ENCODE results near the gene MKNK1.

Gene MKNK1

DNA sequence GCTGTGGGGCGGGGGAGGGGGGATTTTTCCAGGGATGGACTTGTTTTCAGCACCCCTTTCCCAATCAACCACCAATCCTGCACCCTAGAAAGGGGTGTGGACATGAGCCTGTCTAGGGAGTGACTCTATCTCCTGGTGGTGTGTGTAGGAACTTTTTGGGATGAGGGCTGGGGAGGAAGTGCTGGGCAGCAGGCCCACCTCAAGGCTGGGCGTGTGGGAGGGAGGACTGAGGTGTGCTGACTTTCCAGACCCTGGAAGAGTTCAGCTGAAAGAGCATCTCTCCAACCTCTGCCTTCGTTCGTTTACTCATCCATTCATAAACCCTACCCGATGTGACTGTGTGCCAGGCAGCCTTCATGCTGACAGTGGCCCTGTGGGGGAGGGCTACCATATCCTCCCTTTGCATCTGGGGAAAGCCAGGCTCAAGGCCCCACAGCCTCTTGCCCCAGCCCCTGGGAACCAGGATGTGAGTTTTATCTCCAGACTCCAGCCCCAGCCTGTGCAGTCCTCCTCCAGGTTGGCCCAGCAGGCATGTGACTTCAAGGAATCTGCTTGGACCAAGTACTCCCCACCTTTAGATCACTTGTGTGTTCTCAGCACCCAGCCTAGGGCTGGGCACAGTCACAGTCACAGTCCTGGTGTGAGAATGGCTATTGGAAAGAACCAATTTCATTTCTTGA lies 59.4 kb downstream of the MKNK1 start:
- no peak overlapping the region for H3K4me3 ChIP-seq (ENCODE audit: control insufficient read depth, low read depth, low read length)
- no peak for TF ChIP-seq CTCF (IDR thresholded peaks at IDR 0.05; ENCODE audit: control insufficient read depth, insufficient read depth, low read depth, low read length, missing control alignments)
- DNase-seq (ENCODE audit: low read depth): no peak

DNA sequence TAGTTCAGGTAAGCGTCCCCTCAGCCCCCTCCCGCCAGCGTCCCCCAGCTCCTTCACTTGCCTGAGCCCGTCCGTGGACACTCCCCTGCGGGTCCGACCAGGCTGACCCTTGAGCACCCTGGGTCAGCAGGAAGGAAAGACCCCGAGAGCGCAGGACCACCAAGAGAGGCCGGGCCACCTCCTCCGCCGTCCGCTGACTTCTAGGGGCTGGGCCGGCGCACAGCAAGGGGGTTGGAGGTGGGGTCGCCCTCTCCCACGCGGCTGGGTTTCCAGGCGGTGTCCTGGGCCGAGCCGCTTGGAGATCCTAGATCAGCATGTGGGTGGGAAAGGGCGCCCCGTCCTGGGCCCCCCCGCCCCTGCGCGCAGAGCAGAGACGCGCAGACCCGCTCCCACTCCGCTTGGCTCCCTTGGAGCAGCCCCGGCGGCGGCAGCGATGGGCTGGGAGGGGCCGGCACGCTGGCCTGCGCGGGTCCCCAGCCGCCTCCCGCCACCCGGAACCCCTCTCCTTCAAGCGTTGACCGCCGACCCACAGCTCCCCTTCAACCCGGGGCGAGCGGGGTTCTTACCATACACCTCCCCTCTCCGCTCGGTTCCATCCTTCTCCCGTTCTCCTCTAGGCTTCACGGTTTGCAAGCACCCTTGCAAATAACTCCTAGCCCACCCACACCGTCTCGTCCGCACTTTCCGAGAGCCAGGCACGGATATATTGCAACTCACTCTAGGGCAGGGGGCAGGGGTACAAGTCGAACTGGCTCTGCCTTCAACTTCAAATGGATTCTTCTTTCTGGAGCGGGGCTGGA lies 60.1 kb downstream of the MKNK1 start:
- no peak overlapping the region for H3K4me3 ChIP-seq (ENCODE audit: control insufficient read depth, low read depth, low read length)

GRCh38 chr1:46543382-46543760 lies 60.7 kb downstream of the MKNK1 start:
- no peak for DNase-seq (ENCODE audit: low read depth)
- no peak overlapping the region for H3K4me3 ChIP-seq (ENCODE audit: control insufficient read depth, low read depth, low read length)
- no peak for TF ChIP-seq CTCF (IDR thresholded peaks at IDR 0.05; ENCODE audit: control insufficient read depth, insufficient read depth, low read depth, low read length, missing control alignments)

More for the DNA sequence above, 60.1 kb downstream of the MKNK1 start:
- no peak for TF ChIP-seq CTCF (IDR thresholded peaks at IDR 0.05; ENCODE audit: control insufficient read depth, insufficient read depth, low read depth, low read length, missing control alignments)
- no peak for DNase-seq (ENCODE audit: low read depth)

GRCh38 chr1:46539972-46540371 lies 64.1 kb downstream of the MKNK1 start:
- no peak overlapping the region for H3K4me3 ChIP-seq (ENCODE audit: control insufficient read depth, low read depth, low read length)
- TF ChIP-seq CTCF (IDR thresholded peaks at IDR 0.05; ENCODE audit: control insufficient read depth, insufficient read depth, low read depth, low read length, missing control alignments): no peak
- DNase-seq (ENCODE audit: low read depth): no peak

- DNase-seq (ENCODE audit: low read depth): no peak
- no peak overlapping the region for H3K4me3 ChIP-seq (ENCODE audit: control insufficient read depth, low read depth, low read length)
- no peak for TF ChIP-seq CTCF (IDR thresholded peaks at IDR 0.05; ENCODE audit: control insufficient read depth, insufficient read depth, low read depth, low read length, missing control alignments)
Observed at GRCh38 chr1:46538147-46538546, 65.9 kb downstream of the MKNK1 start.

DNA sequence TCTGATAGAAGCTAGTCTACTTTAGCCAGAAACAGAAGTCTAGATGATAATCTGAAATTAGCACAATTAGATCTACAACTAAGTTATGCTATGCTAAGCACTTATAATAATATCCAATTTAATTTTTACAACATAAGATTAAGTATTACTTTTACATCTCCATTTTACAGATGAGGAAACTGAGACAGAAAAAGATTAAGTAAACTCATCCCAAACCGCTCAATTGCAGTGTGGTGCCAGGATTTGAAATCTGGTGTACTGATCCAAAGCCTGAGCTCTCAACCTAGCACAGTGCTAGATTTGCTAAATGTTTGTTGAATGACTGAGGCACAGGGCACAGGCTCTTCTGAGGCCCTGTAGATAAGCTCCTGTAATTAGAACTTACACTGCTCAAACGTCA lies 66.4 kb downstream of the MKNK1 start:
- TF ChIP-seq CTCF (IDR thresholded peaks at IDR 0.05; ENCODE audit: control insufficient read depth, insufficient read depth, low read depth, low read length, missing control alignments): no peak
- no peak for DNase-seq (ENCODE audit: low read depth)
- no peak overlapping the region for H3K4me3 ChIP-seq (ENCODE audit: control insufficient read depth, low read depth, low read length)

Data from AG09309 (cell line).